ENCODE data around the gene BMP8A.

BMP8A gene

GRCh38 chr1:39573097-39573465, 81.6 kb downstream of the BMP8A start:
- DNase-seq = no peak

DNA sequence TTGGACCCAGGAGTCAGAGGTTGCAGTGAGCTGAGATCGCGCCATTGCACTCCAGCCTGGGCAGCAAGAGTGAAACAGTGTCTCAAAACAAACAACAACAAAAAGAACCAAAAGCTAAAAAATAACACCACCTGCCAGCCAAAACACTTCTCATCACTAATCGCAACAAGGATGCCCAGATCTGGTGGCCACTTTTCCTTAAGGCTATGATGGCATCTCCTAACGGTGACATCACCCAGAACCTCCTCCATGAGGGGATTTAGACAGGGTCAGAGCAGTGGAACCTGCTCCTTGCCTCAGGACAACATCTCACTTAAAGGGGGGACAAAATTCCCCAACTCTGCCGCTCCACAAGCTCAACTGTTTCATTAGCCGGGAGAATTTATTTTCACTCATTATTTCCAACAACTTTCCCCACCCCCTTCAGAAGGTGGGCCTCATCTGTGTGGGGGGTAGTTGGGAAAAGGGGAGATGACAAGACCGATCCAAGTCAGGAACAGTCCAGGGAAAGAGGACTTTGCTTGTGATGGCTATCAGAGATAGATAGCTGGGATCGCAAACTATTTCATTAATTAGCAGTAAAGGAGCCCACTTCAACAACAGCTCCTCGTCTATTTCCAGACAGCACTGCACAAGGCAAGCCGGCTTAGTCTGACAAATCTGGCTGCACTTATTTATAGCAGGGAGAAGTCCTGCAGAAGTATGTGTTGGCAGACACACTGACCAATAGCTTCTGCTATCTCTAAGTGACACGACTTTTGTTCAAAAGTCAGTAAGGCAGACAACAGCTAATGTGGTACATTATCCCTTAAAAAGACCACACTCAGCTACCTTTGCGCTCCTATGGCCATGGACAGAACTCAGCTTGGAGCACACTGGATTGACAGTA, 82.5 kb downstream of the BMP8A start:
- no peak for DNase-seq

DNA sequence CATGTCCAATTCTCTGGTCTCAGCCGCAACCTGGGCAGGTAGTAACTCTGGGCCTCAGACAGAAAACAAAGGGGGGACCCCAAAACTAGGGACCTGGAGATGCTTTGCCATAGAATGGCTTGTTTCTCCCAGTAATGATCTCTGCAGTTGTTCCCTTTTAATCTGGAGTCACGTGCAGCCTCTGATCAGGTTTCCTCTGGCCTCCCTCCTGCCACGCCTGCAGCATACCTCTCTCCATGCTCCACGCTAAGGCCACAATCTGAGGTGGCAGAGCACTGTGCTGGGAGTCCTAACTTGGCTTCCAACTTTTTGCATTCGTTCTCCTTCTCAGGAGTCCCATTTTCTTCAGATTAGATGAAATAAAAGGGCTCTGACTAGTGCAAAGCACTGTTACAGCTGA, 83.2 kb downstream of the BMP8A start:
- DNase-seq = no peak

Measured in NCI-H524 treated with DMSO at 0.1 percent for 48 hours (cell line).